Measurements from ENCODE around the gene HIPK3.

DNA sequence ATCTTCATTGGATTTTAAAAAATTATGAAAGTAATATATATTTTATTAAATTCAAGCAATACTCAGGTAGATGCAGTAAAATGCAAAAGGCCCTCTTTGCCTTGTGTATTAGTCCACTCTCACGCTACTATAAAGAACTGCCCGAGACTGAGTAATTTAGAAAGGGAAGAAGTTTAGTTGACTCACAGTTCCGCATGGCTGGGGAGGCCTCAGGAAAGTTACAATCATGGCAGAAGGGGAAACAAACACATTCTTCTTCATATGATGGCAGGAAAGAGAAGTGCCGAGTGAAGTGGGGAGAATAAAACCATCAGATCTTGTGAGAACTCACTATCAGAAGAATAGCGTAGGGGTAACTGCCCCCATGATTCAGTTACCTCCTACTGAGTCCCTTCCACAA lies 130.8 kb downstream of the HIPK3 start:
- TF ChIP-seq, protein P1, sequence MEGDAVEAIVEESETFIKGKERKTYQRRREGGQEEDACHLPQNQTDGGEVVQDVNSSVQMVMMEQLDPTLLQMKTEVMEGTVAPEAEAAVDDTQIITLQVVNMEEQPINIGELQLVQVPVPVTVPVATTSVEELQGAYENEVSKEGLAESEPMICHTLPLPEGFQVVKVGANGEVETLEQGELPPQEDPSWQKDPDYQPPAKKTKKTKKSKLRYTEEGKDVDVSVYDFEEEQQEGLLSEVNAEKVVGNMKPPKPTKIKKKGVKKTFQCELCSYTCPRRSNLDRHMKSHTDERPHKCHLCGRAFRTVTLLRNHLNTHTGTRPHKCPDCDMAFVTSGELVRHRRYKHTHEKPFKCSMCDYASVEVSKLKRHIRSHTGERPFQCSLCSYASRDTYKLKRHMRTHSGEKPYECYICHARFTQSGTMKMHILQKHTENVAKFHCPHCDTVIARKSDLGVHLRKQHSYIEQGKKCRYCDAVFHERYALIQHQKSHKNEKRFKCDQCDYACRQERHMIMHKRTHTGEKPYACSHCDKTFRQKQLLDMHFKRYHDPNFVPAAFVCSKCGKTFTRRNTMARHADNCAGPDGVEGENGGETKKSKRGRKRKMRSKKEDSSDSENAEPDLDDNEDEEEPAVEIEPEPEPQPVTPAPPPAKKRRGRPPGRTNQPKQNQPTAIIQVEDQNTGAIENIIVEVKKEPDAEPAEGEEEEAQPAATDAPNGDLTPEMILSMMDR (IDR thresholded peaks at IDR 0.05), result no peak
- no peak for TF ChIP-seq POLR2A (IDR thresholded peaks at IDR 0.05)

Measured in heart left ventricle (tissue), 13 donors.